Measurements from ENCODE around the gene VEGFC.

VEGFC gene

DNA sequence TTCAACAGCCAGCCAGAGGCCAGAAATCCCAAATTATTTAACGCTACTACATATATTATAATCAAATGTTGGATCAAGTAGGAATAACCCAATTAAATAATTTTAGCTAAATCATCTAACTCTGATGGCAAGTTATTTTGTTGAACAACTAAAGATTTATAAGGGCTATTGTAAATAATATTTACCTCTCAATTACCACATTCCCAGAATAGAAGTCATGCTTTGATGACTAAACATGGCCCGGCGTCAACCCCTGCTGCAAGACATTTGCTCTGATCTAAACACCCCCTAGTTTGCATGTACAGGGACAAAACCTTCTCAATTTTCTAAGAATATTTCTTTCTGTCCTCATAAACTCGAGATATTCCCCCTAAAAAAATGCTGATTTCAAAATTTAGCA, 14.2 kb downstream of the VEGFC start:
- in situ Hi-C loops (cut with MboI; ENCODE audit: low pct_unique_long_range_greater_than_20kb, low sequenced_read_pairs, unreplicated experiment), result no loop called here
- DNase-seq (ENCODE audit: low spot score), result no peak

DNA sequence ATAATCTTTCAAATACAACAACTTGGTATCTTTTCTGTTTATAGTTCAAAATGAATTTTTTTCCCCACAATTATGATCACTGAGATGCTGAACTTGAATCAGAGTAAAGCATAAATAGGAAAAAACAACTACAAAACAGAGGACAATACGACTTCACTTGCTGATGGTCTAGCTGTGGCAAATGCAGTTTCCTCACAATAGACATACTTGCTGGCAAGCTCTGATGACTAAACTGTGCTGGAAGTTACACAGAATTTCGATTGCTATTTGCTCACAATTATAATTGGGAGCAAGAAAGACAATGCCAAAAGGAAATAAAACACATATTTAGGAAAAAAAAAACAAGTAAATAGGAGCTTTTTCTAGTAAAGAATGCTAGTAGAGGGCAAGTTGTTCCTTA, 14.7 kb downstream of the VEGFC start:
- TF ChIP-seq, protein P1, sequence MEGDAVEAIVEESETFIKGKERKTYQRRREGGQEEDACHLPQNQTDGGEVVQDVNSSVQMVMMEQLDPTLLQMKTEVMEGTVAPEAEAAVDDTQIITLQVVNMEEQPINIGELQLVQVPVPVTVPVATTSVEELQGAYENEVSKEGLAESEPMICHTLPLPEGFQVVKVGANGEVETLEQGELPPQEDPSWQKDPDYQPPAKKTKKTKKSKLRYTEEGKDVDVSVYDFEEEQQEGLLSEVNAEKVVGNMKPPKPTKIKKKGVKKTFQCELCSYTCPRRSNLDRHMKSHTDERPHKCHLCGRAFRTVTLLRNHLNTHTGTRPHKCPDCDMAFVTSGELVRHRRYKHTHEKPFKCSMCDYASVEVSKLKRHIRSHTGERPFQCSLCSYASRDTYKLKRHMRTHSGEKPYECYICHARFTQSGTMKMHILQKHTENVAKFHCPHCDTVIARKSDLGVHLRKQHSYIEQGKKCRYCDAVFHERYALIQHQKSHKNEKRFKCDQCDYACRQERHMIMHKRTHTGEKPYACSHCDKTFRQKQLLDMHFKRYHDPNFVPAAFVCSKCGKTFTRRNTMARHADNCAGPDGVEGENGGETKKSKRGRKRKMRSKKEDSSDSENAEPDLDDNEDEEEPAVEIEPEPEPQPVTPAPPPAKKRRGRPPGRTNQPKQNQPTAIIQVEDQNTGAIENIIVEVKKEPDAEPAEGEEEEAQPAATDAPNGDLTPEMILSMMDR (IDR thresholded peaks at IDR 0.05; ENCODE audit: extremely low read depth, insufficient read depth, missing control alignments), result no peak
- DNase-seq (ENCODE audit: low spot score), result no peak
- in situ Hi-C loops (cut with MboI; ENCODE audit: low pct_unique_long_range_greater_than_20kb, low sequenced_read_pairs, unreplicated experiment), result no loop called here

More for the DNA sequence above, 14.2 kb downstream of the VEGFC start:
- TF ChIP-seq, protein P1 (IDR thresholded peaks at IDR 0.05; ENCODE audit: extremely low read depth, insufficient read depth, missing control alignments), result no peak

DNA sequence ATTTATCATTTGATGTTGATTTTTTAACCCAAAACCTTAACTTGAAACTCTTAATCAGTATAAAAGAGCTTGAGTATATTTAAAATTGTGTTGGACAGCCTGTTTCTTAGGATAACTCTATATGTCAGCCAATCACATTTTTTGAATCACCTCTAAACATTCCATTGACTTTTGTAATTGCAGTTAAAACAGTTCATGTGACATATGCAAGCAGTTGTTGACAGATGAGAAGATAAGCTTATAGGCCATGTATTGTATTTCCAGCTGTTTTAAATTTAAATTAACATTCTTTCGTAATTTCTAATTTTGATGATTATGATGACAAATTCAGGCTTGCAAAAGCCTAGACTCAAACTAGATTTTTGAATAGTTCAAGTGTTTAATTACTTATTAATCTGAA, 17.4 kb downstream of the VEGFC start:
- in situ Hi-C loops (cut with MboI; ENCODE audit: low pct_unique_long_range_greater_than_20kb, low sequenced_read_pairs, unreplicated experiment), result no loop called here
- no peak for DNase-seq (ENCODE audit: low spot score)
- TF ChIP-seq, protein P1 (IDR thresholded peaks at IDR 0.05; ENCODE audit: extremely low read depth, insufficient read depth, missing control alignments), result no peak

DNA sequence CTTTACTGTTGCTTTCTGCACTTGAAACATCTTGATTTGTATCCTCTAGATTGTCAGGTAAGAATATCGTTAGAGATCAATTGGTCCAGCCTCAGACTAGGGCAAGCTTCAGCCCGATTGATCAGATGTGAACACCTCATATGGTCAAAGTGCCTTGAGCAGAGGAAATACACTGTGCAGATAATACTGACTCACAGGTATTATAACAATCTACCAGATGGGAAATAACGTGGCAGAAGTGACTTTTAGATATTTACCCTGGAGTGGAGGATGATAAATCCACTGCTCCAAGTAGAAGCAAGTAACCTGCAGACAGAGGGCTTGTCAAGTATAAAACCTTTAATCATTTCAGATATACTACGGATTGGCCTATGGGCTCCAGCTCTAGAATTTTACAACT, 17.9 kb downstream of the VEGFC start:
- in situ Hi-C loops (cut with MboI; ENCODE audit: low pct_unique_long_range_greater_than_20kb, low sequenced_read_pairs, unreplicated experiment), result no loop called here
- TF ChIP-seq, protein P1 (IDR thresholded peaks at IDR 0.05; ENCODE audit: extremely low read depth, insufficient read depth, missing control alignments), result no peak
- DNase-seq (ENCODE audit: low spot score), result no peak

DNA sequence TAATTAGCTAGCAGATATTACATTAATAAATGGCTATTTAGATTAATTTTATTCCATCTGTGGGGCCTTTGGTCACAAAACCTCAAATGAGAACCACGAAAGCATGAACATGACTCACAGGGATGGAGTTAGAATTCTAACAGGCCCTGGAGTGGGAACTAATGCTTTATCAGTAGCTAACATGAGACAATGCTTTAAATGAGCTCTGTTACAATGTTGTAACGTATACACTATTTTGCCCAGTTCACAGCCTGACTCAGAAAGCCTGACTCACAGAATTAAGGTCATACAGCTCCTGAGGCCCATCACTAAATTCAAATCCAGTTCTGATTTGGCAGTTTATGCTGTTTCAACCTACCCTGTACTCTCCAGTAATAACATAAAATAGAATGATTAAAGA, 23.2 kb downstream of the VEGFC start:
- no peak for DNase-seq (ENCODE audit: low spot score)
- in situ Hi-C loops (cut with MboI; ENCODE audit: low pct_unique_long_range_greater_than_20kb, low sequenced_read_pairs, unreplicated experiment), result no loop called here
- TF ChIP-seq, protein P1 (IDR thresholded peaks at IDR 0.05; ENCODE audit: extremely low read depth, insufficient read depth, missing control alignments), result no peak

DNA sequence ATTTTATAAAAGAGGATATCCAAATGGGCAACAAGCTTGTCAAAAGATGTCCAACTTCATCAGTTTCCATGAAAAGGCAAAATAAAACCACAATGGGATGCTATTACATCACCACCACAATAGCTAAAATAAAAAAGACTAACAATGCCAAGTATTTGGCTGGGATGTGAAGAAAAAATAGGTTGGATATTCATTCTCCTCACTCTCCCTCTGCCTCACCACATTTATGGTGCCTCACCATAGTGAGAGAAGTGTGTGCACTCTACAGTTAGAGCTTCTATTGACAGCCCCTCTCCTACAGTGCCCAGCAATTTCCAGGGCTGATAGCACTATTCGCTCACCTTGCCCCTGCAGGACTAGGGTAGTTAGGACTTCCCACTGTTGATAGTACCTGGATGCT, 25.5 kb downstream of the VEGFC start:
- TF ChIP-seq, protein P1 (IDR thresholded peaks at IDR 0.05; ENCODE audit: extremely low read depth, insufficient read depth, missing control alignments), result no peak
- no peak for DNase-seq (ENCODE audit: low spot score)
- in situ Hi-C loops (cut with MboI; ENCODE audit: low pct_unique_long_range_greater_than_20kb, low sequenced_read_pairs, unreplicated experiment), result no loop called here

Data from GM13977 (cell line).